GM21529 (cell line): Measurements from ENCODE around the gene MAP2K3.

Experiments used
- ATAC-seq: cut with Tn5 transposase; IDR thresholded peaks from one replicate; pipeline ENCODE4 v1.9.1; 2021; ENCODE audit not compliant: unreplicated experiment

The MAP2K3 gene

GRCh38 chr17:21284319-21285163 lies at the start of gene MAP2K3:
Gene MAP2K3 (plus strand): TSS chr17:21284711. CDS start chr17:21284921, 210 bp downstream.
- peak; percentile 77 for ATAC-seq

- no peak for ATAC-seq
Measured at GRCh38 chr17:21235921-21236320, 48.6 kb upstream of the MAP2K3 start.

- no peak for ATAC-seq
Measured at GRCh38 chr17:21239680-21240368, 44.7 kb upstream of the MAP2K3 start.

- no peak for ATAC-seq
Measured at GRCh38 chr17:21240369-21241055, 44.0 kb upstream of the MAP2K3 start.

GRCh38 chr17:21241564-21241963 lies 42.9 kb upstream of the MAP2K3 start:
- ATAC-seq = no peak

- no peak for ATAC-seq
Measured at GRCh38 chr17:21242026-21242697, 42.3 kb upstream of the MAP2K3 start.

- ATAC-seq = no peak
Measured at GRCh38 chr17:21242780-21243515, 41.6 kb upstream of the MAP2K3 start.

- ATAC-seq = no peak
Measured at GRCh38 chr17:21243516-21244303, 40.8 kb upstream of the MAP2K3 start.

- no peak for ATAC-seq
Measured at GRCh38 chr17:21245639-21246084, 38.8 kb upstream of the MAP2K3 start.

GRCh38 chr17:21246698-21247097 lies 37.8 kb upstream of the MAP2K3 start:
- ATAC-seq = no peak

- no peak for ATAC-seq
Measured at GRCh38 chr17:21247552-21248258, 36.8 kb upstream of the MAP2K3 start.

- ATAC-seq = no peak
Measured at GRCh38 chr17:21248500-21248899, 36.0 kb upstream of the MAP2K3 start.

GRCh38 chr17:21249086-21249795 lies 35.3 kb upstream of the MAP2K3 start:
- ATAC-seq = no peak

- no peak for ATAC-seq
Measured at GRCh38 chr17:21249920-21250703, 34.4 kb upstream of the MAP2K3 start.

- no peak for ATAC-seq
Measured at GRCh38 chr17:21250854-21251253, 33.7 kb upstream of the MAP2K3 start.

- ATAC-seq = no peak
Measured at GRCh38 chr17:21251337-21252010, 33.0 kb upstream of the MAP2K3 start.

- ATAC-seq = no peak
Measured at GRCh38 chr17:21252289-21252795, 32.2 kb upstream of the MAP2K3 start.
